Loucy (cell line): ENCODE measurements around the gene UQCC5.

Experiments
- H2AFZ ChIP-seq: fragments of 200-600 bp; sonication (generic); 2 replicates; pipeline ENCODE4 v1.6.0; 2016; ENCODE audit warnings: antibody characterized with exemption, mild to moderate bottlenecking, low read length, moderate library complexity
- H3F3A ChIP-seq: fragments of 200-600 bp; 2 replicates; pipeline ENCODE4 v1.6.0; 2016; ENCODE audit warnings: antibody characterized with exemption, low read depth, mild to moderate bottlenecking
- H3K27me3 ChIP-seq: fragments of 200-600 bp; sonication (generic); 2 replicates; pipeline ENCODE4 v1.6.1; 2014; ENCODE audit warnings: low read length, mild to moderate bottlenecking; ENCODE audit not compliant: insufficient read depth, poor library complexity, severe bottlenecking
- H3K36me3 ChIP-seq: fragments of 200-600 bp; sonication (generic); 2 replicates; pipeline ENCODE4 v1.6.1; 2016; ENCODE audit warnings: low read length; ENCODE audit not compliant: insufficient read depth
- H3K4me1 ChIP-seq: fragments of 200-600 bp; sonication (generic); 2 replicates; pipeline ENCODE4 v1.5.1; 2014; ENCODE audit warnings: low read length, mild to moderate bottlenecking; ENCODE audit not compliant: insufficient read depth, poor library complexity, severe bottlenecking
- H3K4me2 ChIP-seq: fragments of 200-600 bp; sonication (generic); 2 replicates; pipeline ENCODE4 v1.6.0; 2014; ENCODE audit warnings: antibody characterized with exemption, low read length, low read depth, mild to moderate bottlenecking; ENCODE audit not compliant: poor library complexity, severe bottlenecking
- H3K4me3 ChIP-seq: fragments of 200-600 bp; sonication (generic); 2 replicates; pipeline ENCODE4 v1.5.1; 2014; ENCODE audit warnings: low read length, mild to moderate bottlenecking, mixed read lengths; ENCODE audit not compliant: poor library complexity, severe bottlenecking
- H3K79me2 ChIP-seq: fragments of 200-600 bp; sonication (generic); 2 replicates; pipeline ENCODE4 v1.6.1; 2014; ENCODE audit warnings: low read length; ENCODE audit not compliant: insufficient read depth
- H3K9ac ChIP-seq: fragments of 200-600 bp; sonication (generic); 2 replicates; pipeline ENCODE4 v1.6.0; 2014; ENCODE audit warnings: mild to moderate bottlenecking, low read depth, low read length, moderate library complexity; ENCODE audit not compliant: poor library complexity, severe bottlenecking
- H3K9me2 ChIP-seq: fragments of 200-600 bp; sonication (generic); replicated peaks from 2 replicates; pipeline ENCODE4 v1.6.1; 2016; ENCODE audit warnings: low read depth, low read length, mixed read lengths
- H3K9me3 ChIP-seq: fragments of 200-600 bp; sonication (generic); 2 replicates; pipeline ENCODE4 v1.6.1; 2014; ENCODE audit warnings: mild to moderate bottlenecking, antibody characterized with exemption, low read length, low read depth; ENCODE audit not compliant: insufficient read depth
- H4K20me1 ChIP-seq: fragments of 200-600 bp; sonication (generic); 2 replicates; pipeline ENCODE4 v1.6.0; 2014; ENCODE audit warnings: antibody characterized with exemption, low read length, mild to moderate bottlenecking; ENCODE audit not compliant: insufficient read depth, poor library complexity, severe bottlenecking
- EZH2phosphoT487 ChIP-seq: fragments of 200-600 bp; IDR thresholded peaks from 2 replicates; pipeline ENCODE4 v1.6.1; 2018; ENCODE audit warnings: antibody characterized with exemption, mild to moderate bottlenecking, moderate library complexity, borderline replicate concordance
- TF ChIP-seq, protein P1 (sequence below): fragments of 200-600 bp; sonication (generic); conservative IDR thresholded peaks from 2 replicates; pipeline ENCODE4 v1.5.1; 2014; ENCODE audit warnings: mild to moderate bottlenecking, antibody characterized with exemption, low read length

Gene UQCC5

GRCh38 chr3:52532838-52533622, 3.4 kb upstream of the UQCC5 start:
- Histone ChIP-seq H4K20me1 (peaks cover 11% of the 10 kb centered on the region), H3K9me3 (no peaks in the 10 kb centered on the region), H3K4me2 (peak overlapping the region; percentile 36), H3K4me1 (peaks cover 16% of the 10 kb centered on the region), H2AFZ (0 out of 2 replicates have a peak overlapping the region, but pooled peaks have one; percentile 48), H3K36me3 (no peaks in the 10 kb centered on the region), H3K4me3 (peak overlapping the region; percentile 59), H3K27me3 (no peaks in the 10 kb centered on the region), H3K9ac (peak overlapping the region; percentile 36), H3K9me2 (no peaks in the 10 kb centered on the region), H3K79me2 (peaks cover 14% of the 10 kb centered on the region), H3F3A (no peaks in the 10 kb centered on the region)
- no peak for TF ChIP-seq EZH2phosphoT487
- TF ChIP-seq, protein P1, sequence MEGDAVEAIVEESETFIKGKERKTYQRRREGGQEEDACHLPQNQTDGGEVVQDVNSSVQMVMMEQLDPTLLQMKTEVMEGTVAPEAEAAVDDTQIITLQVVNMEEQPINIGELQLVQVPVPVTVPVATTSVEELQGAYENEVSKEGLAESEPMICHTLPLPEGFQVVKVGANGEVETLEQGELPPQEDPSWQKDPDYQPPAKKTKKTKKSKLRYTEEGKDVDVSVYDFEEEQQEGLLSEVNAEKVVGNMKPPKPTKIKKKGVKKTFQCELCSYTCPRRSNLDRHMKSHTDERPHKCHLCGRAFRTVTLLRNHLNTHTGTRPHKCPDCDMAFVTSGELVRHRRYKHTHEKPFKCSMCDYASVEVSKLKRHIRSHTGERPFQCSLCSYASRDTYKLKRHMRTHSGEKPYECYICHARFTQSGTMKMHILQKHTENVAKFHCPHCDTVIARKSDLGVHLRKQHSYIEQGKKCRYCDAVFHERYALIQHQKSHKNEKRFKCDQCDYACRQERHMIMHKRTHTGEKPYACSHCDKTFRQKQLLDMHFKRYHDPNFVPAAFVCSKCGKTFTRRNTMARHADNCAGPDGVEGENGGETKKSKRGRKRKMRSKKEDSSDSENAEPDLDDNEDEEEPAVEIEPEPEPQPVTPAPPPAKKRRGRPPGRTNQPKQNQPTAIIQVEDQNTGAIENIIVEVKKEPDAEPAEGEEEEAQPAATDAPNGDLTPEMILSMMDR, result no peak

GRCh38 chr3:52533623-52534280, 2.7 kb upstream of the UQCC5 start, which contains the start of gene NT5DC2:
Gene NT5DC2, minus strand, starts transcription at chr3:52533857. Its CDS starts 120 bp downstream, at chr3:52533737.
- no peaks in the 10 kb centered on the region for H3K27me3 ChIP-seq
- no peaks in the 10 kb centered on the region for H3K9me3 ChIP-seq
- no peaks in the 10 kb centered on the region for H3K9me2 ChIP-seq
- peak within 1 kb of the TSS; percentile 59 for H3K4me3 ChIP-seq
- peaks cover 21% of the 10 kb centered on the region for H3K4me1 ChIP-seq
- H3K9ac ChIP-seq, result peak within 1 kb of the TSS; percentile 36
- peaks cover 21% of the 10 kb centered on the region for H3K79me2 ChIP-seq
- peaks cover 14% of the 10 kb centered on the region for H4K20me1 ChIP-seq
- peak within 1 kb of the TSS; percentile 36 for H3K4me2 ChIP-seq
- H3F3A ChIP-seq, result no peaks in the 10 kb centered on the region
- no peak for TF ChIP-seq EZH2phosphoT487
- TF ChIP-seq, protein P1, result no peak
- 0 out of 2 replicates have a peak within 1 kb of the TSS, but pooled peaks have one; percentile 48 for H2AFZ ChIP-seq
- H3K36me3 ChIP-seq, result no peaks in the 10 kb centered on the region

DNA sequence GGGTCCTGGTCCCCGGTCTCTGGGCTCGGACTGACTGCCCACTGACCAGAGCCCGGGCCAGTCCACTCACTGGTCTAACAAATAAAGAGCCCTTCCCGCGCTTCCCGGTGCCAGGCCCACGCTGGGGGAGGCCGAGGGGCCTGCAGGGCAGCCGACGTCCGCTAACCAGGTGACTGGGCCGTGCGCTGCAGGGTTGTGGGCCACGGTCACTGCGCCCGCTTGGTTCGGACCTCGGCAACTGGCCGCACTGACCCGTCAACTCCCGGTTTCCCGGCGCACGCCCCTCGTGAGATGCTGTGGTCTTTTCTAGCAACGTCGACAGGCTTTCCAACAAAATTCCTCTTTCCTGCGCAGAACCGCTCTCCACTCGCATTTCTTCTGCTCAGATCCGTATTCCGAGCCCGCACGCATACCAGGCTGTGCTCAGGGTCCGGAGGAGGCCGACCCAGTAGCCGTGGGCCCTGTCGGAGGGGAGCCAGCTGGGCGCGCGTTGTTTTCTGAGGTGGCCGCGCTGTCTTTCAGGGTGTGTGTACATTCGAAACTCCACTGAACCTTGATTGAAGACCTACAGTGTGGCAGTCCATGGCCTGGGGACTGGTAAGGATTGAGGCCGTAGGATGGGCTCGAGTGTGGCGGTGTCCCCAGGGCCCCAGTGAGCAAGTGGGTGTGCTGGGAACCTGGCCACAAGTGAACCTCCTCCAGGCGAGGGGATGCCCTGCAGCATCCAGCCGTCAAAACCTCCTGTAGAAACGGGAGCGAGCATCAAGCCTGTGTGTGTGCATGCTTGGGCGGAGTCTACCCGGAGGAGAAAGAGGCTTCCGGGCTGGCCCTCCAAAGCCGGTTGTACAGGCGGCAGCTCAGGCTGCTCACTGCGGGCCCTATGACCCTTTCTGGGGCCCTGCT, 1.9 kb upstream of the UQCC5 start:
- Histone ChIP-seq H3K27me3 (no peaks in the 10 kb centered on the region), H3K4me3 (no peak overlapping the region), H4K20me1 (peaks cover 21% of the 10 kb centered on the region), H3K4me1 (peaks cover 28% of the 10 kb centered on the region), H3K9me2 (no peaks in the 10 kb centered on the region), H3F3A (no peaks in the 10 kb centered on the region), H2AFZ (0 out of 2 replicates have a peak overlapping the region, but pooled peaks have one; percentile 22), H3K79me2 (peaks cover 29% of the 10 kb centered on the region), H3K9ac (no peak overlapping the region), H3K4me2 (no peak overlapping the region), H3K36me3 (no peaks in the 10 kb centered on the region), H3K9me3 (no peaks in the 10 kb centered on the region)
- no peak for TF ChIP-seq EZH2phosphoT487
- TF ChIP-seq, protein P1, result no peak
